Inflammatory macrophage treated with lipopolysaccharide for 1 hour (primary cell): ENCODE measurements around the gene DRC7.
"Not testable (repeated sequence)": the region's sequence is repeated elsewhere in the genome, so short reads cannot be mapped to it uniquely, and the experiment has no call there.

ENCODE experiments used
- DNase-seq, 2 donors: peaks; one replicate each; pipeline ENCODE4 v3.0.0-alpha.2; 2020 to 2022

The DRC7 gene

DNA sequence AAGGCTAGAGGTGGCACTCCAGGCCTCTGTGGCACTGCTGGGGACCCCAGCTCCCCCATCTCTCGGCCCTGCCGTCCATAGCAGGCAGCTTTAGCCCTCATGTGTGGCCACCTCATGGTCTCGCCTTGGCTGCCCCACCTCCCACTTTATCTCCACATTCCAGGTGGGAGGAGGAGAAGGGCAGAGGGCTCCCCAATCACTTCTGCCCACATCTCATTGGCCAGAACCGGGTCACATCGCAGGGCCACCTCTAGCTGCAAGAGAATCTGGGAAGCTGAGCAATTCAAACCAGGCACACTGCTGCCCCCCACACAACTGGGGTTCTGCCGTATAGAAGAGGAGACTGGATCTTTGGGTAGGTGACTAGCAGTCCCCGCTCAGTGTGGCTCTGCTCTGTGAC is 1.6 kb downstream of the DRC7 start:
- no peak for DNase-seq

DNA sequence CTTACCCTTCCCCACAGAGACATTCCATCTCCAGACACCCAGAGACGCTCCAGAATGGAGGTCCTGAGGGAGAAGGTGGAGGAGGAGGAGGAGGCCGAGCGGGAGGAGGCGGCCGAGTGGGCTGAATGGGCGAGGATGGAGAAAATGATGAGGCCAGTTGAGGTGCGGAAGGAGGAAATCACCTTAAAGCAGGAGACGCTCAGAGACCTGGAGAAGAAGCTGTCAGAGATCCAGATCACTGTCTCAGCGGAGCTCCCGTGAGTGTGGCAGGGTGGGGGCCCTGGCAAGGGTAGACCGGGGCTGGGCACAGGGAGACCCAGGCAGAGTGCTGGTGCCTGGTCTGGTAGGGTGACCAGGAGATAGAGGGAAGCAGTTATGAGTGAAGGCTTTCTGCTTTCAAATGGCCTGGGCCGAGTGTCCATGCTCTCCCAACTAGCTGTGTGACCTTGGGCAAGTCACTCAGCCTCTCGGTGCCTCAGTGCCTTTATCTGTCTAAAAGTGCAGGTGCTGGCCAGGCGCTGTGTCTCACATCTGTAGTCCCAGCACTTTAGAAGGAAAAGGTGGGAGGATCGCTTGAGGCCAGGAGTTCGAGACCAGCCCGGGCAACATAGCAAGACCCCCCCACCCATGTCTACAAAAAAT is 3.4 kb downstream of the DRC7 start:
- no peak for DNase-seq

- no peak for DNase-seq
These were observed 4.3 kb downstream of the DRC7 start for GRCh38 chr16:57698812-57699405.

GRCh38 chr16:57699481-57699880 is 4.9 kb downstream of the DRC7 start:
- no peak for DNase-seq

DNA sequence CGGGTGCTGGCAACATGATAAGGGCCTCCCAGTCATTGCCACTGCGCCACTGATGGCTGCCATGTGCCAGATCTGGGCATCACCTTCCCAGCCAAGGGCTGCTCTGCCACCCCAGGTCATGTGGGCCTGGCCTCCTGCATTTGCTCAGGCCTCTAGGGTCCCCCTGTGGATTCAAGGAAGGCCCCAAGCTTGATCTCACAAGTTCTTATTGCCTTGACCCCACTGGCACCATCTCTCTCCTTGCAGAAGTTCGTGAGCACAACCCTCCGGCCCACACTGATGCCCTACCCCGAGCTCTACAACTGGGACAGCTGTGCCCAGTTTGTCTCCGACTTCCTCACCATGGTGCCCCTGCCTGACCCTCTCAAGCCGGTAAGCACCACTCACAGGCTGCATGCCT is 5.3 kb downstream of the DRC7 start:
- no peak for DNase-seq

GRCh38 chr16:57700781-57701551 is 6.4 kb downstream of the DRC7 start:
- no peak for DNase-seq

DNA sequence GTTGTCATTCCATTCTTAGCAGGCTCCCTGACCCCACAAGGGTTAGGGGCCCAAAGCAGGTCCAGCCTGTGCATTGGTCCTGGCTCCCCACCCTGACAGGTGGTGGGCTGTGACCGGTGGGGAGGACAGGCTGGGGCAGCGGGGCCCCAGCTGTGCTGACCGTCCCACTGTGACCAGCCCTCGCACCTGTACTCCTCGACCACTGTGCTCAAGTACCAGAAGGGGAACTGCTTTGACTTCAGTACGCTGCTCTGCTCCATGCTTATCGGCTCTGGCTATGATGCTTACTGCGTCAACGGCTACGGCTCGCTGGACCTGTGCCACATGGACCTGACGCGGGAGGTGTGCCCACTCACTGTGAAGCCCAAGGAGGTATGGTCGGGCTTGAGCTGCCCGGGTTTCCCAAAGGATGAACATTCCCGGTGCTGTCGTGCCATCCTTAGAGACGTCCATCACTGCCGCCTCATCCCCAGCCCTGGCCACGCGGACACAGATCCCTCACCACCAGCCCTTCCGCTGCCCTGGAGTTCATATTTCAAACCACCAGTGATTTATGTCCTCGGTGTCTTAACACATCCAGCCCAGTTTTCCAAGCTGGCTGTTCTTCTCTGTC is 7.3 kb downstream of the DRC7 start:
- DNase-seq, result no peak

DNA sequence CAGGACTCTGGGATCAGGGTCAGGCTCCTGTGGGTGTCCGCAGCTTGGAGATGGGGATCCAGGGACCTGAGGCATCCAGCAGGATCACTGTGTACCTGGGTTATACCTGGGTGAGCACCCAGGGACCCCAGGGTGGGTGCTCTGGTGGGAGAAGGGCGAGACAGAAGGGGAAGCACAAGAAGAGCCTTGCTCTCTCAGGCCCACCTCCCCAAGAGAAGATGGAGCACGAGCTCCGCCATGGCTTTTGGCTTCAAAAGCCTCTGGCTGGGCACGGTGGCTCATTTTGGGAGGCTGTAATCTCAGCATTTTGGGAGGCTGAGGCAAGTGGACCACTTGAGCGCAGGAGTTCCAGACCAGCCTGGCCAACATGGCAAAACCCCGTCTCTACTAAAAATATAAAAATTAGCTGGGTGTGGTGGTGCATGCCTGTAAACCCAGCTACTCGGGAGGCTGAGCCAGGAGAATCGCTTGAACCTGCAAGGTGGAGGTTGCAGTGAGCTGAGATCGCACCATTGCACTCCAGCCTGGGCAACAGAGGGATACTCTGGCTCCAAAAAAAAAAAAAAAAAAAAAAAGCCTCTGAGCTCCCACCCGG is 8.9 kb downstream of the DRC7 start:
- no peak for DNase-seq

DNA sequence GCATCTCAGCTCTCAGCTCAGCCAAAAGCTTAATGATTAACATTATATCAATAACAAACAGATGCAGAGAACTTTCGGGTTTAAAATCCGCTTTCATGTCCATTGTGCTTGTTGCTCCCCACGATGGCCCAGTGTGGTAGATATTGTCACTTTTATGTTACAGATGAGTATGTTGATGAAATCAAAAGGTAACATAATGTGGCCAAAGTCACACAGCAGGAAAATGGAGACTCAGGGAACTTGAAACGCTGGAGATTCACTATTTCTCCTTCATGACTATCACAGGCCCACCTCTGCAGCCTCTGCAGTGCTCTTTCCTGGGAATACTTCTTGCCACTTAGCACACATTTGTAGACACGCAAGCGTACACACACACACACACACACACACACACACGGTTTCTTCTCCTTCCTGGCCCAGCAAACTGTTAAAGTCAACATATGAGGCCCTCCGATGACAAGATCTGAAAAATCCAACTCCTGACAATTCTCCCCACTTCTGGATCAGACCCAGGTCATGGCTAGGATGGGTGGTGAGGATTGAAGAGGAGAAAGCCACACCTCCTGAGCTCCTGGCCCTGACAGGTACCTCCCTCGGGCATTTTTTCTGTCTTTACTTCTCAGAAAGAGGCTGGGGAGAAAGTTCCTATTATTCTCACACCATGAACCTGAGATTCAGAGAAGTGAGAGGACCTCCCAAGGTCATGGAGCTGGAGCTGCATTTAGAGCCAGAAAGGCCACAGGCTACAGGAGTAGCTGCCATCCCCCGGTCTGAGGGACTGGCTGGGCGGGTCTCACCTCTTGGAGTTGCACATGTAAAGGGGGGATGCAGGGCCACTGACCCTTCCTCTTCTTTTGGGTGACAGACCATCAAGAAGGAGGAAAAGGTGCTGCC is 9.7 kb downstream of the DRC7 start:
- no peak for DNase-seq

- DNase-seq, result no peak
These were observed 10.6 kb downstream of the DRC7 start for GRCh38 chr16:57704905-57705852.

GRCh38 chr16:57706717-57707116 is 12.1 kb downstream of the DRC7 start:
- DNase-seq, result no peak

GRCh38 chr16:57707331-57707730 is 12.7 kb downstream of the DRC7 start:
- DNase-seq, result no peak

DNA sequence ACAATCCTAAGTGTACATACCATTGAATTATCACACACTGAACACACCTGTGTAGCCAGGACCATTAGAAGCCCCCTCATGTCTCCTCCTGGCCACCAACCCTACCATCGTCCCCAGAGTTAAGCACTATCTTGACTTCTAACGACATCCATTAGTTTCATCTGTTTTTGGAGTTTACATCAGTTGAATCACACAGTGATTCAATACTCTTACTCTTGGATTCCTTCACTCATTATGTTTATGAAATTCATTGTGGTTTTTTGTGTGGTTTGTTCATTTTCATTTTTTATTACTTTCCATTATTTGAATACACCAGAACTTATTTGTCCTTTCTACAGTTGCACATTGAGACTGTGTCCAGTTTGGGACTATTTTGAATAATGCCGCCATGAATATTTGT is 13.6 kb downstream of the DRC7 start:
- no peak for DNase-seq

DNA sequence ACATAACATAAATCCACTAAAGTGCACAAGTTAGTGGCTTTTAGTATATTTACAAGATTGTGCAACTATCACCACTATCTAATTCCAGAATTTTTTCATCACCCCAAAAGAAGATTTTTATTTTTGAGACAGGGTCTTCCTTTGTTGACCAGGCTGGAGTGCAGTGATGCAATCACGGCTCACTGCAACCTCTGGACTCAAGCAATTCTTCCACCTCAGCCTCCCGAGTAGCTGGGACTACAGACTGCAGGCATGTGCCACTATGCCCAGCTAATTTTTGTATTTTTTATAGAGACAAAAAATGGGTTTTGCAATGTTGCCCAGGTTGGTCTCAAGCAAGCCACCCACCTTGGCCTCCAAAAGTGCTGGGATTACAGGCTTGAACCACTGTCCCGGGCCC is 15.1 kb downstream of the DRC7 start:
- DNase-seq, result no peak

DNA sequence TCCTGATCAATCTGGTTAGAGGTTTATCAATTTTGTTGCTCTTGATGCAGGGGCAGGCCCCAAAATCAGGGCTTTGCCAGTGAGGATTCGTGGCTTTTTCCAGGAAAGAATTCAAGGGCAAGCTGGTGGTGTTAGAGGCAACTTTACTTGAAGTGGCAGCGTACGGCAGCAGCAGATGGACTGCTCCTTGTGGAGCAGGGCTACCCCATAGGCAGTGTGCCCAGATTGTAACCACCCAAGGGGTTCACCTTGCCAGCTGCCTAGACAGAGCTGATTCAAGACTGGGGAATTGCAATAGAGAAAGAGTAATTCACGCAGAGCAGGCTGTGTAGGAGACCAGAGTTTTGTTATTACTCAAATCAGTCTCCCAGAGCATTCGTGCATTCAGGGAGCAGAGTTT is 16.7 kb downstream of the DRC7 start:
- no peak for DNase-seq

DNA sequence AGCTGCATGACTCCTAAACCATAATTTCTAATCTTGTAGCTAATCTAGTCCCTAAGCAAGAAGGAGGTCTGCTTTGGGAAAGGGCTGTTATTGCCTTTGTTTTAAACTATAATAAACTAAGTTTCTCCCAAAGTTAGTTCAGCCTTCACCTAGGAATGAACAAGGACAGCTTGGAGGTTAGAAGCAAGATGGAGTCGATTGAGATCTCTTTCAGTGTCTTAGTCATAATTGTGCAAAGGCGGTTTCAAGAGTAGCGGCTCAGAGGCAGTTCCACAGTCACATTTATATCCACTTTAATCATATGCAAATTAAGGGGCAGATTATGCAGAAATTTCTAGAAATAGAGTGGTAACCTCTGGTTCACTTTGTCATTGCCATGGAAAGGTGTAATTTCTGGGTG is 17.4 kb downstream of the DRC7 start:
- DNase-seq, result no peak

DNA sequence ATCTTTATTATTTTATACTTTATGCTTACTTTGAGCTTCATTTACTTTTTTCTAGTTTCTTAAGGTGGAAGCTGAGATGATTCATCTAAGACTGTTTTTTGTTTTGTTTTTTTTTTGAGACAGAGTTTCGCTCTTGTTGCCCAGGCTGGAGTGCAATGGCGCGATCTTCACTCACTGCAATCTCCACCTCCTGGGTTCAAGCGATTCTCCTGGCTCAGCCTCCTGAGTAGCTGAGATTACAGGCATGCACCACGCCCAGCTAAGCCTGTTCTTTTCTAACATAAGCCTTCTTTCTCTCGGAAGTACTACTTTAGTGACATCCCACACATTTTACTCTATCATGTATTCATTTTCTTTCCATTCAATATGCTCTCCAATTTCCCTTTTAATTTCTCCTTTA is 18.0 kb downstream of the DRC7 start:
- DNase-seq, result not testable (repeated sequence)

- DNase-seq, result no peak
These were observed 19.0 kb downstream of the DRC7 start for GRCh38 chr16:57713596-57713995.

- no peak for DNase-seq
These were observed 19.4 kb downstream of the DRC7 start for GRCh38 chr16:57714047-57714446.

DNA sequence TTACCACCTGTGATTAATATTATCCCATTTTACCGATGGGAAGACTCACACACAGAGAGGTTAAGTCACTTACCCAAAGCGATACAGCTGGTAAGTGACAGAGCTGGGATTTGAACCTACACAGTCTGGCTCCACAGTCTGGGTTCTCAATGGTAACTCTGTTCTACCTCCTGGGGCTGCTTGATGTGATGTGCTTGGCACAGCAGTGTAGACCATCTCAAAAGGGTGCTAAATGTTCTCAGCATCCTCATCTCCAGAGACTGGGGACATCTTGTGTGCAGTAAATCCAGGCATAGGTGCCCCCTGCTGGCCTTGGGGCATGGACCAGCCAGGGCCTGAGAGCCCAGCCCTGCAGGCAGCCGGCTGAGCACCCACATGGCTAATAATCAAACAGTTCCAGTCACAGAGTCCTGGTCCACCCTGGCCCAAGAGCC is 25.6 kb downstream of the DRC7 start:
- DNase-seq, result peak; percentile 50 to 74
